DMS153 treated with DMSO at 0.1 percent for 48 hours (cell line): Measurements from ENCODE around the gene TTC3.

ENCODE experiments used
- DNase-seq: peaks from one replicate; lab custom pipeline; 2025; ENCODE audit not compliant: unreplicated experiment; lab: John Stamatoyannopoulos, UW

The TTC3 gene

GRCh38 chr21:37245151-37245550, 172.1 kb downstream of the TTC3 start:
- no peak for DNase-seq

DNA sequence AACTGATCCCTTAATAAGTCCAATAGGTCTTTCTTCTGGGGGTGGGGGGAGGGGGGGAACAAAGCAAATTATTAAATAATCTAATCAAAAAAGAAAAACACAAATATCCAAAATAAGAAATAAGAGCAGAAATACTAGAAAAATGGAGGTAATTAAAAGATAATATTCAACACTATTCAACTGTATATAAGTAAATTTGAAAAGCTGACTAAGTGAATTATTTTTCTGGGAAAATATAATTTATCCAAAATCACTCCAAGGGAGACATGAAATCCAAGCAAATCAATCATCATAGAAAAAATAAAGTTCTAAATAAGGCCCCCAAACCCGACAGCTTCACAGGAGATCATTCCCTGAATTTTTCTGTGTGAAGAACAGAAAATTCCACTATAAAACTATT, 175.2 kb downstream of the TTC3 start:
- no peak for DNase-seq

DNA sequence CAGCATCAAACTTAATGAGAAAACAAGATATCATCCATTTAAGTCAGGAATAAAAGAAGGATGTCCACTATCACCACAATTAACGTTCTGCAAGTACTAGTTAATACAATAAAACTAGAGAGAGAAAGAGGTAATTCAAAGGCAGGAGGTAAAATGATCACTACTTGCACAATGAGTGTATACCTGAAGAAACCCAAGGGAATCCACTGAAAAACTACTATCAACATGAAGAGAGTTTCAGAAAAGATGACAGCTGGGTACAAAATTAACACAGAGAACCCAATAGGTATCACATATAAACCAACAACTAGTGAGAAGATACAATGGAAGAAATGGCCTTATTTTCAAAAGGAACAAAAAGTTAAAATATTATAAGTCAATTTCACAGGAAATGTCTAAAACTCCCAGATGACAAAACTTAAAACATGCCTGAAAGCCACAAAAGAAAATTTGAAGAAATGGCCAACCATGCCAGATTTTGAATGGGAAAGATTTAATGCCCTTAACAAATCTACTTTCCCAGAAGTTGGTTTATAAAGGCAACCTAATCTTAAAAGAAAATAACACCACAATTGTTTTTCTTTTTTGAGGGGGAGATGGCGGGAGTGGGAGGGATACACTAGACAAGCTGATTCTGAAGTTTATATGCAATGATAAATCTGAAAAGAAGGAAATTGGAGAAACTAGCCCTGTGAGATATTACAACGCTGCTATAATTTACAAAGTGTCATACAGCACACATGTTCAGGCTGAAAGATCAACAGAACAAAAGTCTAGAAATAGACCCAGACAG, 176.3 kb downstream of the TTC3 start:
- no peak for DNase-seq

- DNase-seq, result no peak
Observed at GRCh38 chr21:37251294-37251634, 178.2 kb downstream of the TTC3 start.
